ENCODE results near the gene CLDN11.

The CLDN11 gene

DNA sequence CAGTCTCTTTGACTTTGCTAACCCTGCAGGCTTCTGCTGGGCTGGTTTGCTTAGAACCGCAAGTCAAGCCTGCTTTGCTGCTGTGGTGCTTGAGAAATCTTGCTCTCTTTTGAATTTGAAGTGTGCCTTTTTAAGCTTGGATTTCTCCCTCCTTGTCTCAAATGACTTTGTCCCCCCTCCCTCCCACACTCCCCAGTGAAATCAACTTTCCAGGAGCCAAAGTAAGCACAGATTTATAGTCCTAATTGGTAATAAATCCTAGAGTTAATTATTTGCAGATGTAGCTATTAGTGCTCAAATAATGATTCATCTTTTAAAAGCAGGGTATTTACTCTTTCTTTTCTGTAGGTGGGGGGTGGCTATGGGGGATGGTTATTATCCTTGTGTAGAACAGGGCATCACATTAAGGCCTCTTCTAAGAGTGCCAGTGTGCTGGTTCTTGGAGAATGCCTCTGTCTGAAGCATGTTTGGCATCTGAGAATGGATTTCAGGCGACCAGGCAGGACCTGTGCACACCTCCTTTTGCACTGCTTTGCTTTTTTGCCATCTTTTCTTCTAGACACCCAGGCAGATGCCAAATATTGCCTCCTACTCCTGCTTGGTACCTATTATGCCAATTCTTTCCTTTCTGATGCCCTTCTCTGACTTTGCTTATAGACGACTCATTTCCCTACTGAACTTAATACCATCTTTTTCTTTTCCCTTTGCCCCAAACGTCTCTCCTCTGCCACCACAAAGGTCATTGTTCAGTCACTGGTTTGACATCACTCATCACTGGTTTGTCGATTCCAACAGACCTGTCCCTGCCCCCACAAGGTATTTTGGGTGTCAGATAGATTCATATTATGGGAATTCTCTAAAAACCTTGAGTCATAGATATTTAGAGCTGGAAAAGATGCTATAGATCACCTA lies 50.7 kb downstream of the CLDN11 start (continued):
- TF ChIP-seq ZNF248 (tag by site-specific recombination; IDR thresholded peaks at IDR 0.05) = no peak
- no peak for TF ChIP-seq KLF9 (tag by site-specific recombination; IDR thresholded peaks at IDR 0.05; ENCODE audit: low read depth)
- TF ChIP-seq BCL6B (tag by site-specific recombination; IDR thresholded peaks at IDR 0.05) = peak; percentile 81
- TF ChIP-seq ZNF596 (tag by site-specific recombination; IDR thresholded peaks at IDR 0.05) = no peak
- no peak for TF ChIP-seq ZNF792 (tag by site-specific recombination; IDR thresholded peaks at IDR 0.05)
- no peak for TF ChIP-seq GLI4 (tag by site-specific recombination; IDR thresholded peaks at IDR 0.05)
- peak; percentile 87 for TF ChIP-seq FEZF1 (tag by site-specific recombination; IDR thresholded peaks at IDR 0.05)
- 0 out of 2 replicates have a peak, but pooled peaks have one; percentile 29 for TF ChIP-seq ZNF335 (tag by site-specific recombination; conservative IDR thresholded peaks at IDR 0.05)
- TF ChIP-seq ZNF558 (tag by site-specific recombination; IDR thresholded peaks at IDR 0.05) = 0 out of 2 replicates have a peak, but pooled peaks have one; percentile 33

GRCh38 chr3:170470063-170471016 lies 51.7 kb downstream of the CLDN11 start:
- no peaks in the 10 kb centered on the region for H3K9me3 ChIP-seq (ENCODE audit: control insufficient read depth, insufficient read depth, low read depth, low read length)
- H3K27ac ChIP-seq (ENCODE audit: extremely low read depth, low read depth, low read length) = 0 out of 2 replicates have a peak overlapping the region, but pooled peaks have one; percentile 36
- H3K36me3 ChIP-seq (ENCODE audit: control insufficient read depth in 2 of 2, insufficient read depth in 1 of 2, low read length in 2 of 2) = no peaks in the 10 kb centered on the region
- CTCF ChIA-PET = interaction anchor here (1.3 kb wide), 1 partner anchor 8 kb away, joined by 6 read pairs; no protein-coding TSS in a partner anchor
- H3K4me1 ChIP-seq (ENCODE audit: control insufficient read depth, insufficient read depth, low read length) = peaks cover 25% of the 10 kb centered on the region
- POLR2A ChIA-PET = no interaction called here
- H3K4me3 ChIP-seq (ENCODE audit: low read depth, low read length) = no peak overlapping the region
- TF ChIP-seq ZNF837 (tag by site-specific recombination; IDR thresholded peaks at IDR 0.05) (no peak), PRDM1 (tag by site-specific recombination; IDR thresholded peaks at IDR 0.05) (peak; percentile 58; the same call in 1 of the 2 replicates), ZSCAN4 (tag by site-specific recombination; IDR thresholded peaks at IDR 0.05) (peak; percentile 59; the same call in 1 of the 2 replicates), GLIS1 (tag by site-specific recombination; IDR thresholded peaks at IDR 0.05) (peak; percentile 75)

DNA sequence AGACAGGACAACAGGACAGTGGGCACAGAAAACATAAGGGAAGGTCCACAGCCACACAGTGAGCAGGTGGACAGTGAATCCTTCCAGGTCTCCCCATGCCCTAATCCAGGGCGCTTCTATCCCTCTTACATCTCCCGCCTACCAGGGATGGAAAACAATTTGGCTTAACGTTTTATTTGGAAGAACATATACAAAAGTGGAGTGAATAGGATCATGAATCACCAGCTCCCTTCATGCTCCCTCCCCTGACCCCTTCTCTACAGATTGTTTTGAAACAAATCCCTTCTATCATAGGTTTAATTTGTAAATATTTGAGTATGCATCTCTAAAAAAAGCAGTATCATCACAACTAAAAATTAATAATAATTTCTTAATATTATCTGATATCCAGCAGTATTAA lies 52.5 kb downstream of the CLDN11 start:
- TF ChIP-seq ZNF48 (tag by site-specific recombination; IDR thresholded peaks at IDR 0.05) (no peak), SP7 (tag by site-specific recombination; IDR thresholded peaks at IDR 0.05) (no peak), ZNF623 (tag by site-specific recombination; IDR thresholded peaks at IDR 0.05) (no peak), ZNF175 (tag by site-specific recombination; IDR thresholded peaks at IDR 0.05) (no peak), ZNF169 (tag by site-specific recombination; IDR thresholded peaks at IDR 0.05) (no peak), ZNF837 (tag by site-specific recombination; IDR thresholded peaks at IDR 0.05) (no peak), ZNF366 (tag by site-specific recombination; conservative IDR thresholded peaks at IDR 0.05) (no peak), ZNF585B (tag by site-specific recombination; IDR thresholded peaks at IDR 0.05) (no peak), ZNF785 (tag by site-specific recombination; IDR thresholded peaks at IDR 0.05) (no peak), ZSCAN4 (tag by site-specific recombination; IDR thresholded peaks at IDR 0.05) (no peak), ZNF114 (tag by site-specific recombination; IDR thresholded peaks at IDR 0.05) (no peak)

More for the DNA sequence above, 52.5 kb downstream of the CLDN11 start:
- Histone ChIP-seq H3K27ac (ENCODE audit: extremely low read depth, low read depth, low read length) (no peak overlapping the region), H3K4me3 (ENCODE audit: low read depth, low read length) (no peak overlapping the region), H3K4me1 (ENCODE audit: control insufficient read depth, insufficient read depth, low read length) (peaks cover 23% of the 10 kb centered on the region), H3K36me3 (ENCODE audit: control insufficient read depth in 2 of 2, insufficient read depth in 1 of 2, low read length in 2 of 2) (no peaks in the 10 kb centered on the region), H3K9me3 (ENCODE audit: control insufficient read depth, insufficient read depth, low read depth, low read length) (no peaks in the 10 kb centered on the region)
- ChIA-PET POLR2A (no interaction called here), CTCF (interaction anchor here (1.3 kb wide), 1 partner anchor 9 kb away, joined by 6 read pairs; no protein-coding TSS in a partner anchor)

Measured in HEK293 (cell line).